CD8-positive, alpha-beta memory T cell (primary cell): ENCODE results near the gene LRRC43. TPM values are rescaled to one million over a fixed set of nuclear protein-coding genes. Genes with fewer than 3 reads are reported as not detected.
A peak's percentile ranks its signal among the peaks of the same experiment; 100 is the strongest.

Experiments
- CTCF ChIA-PET: fragments of 350-600 bp; sonication (Branson Sonifier 250); formaldehyde crosslinking; loops from one replicate; lab custom pipeline; 2021; ENCODE audit warnings: antibody characterized with exemption; lab: Charles Lee
- POLR2A ChIA-PET: fragments of 350-600 bp; sonication (Branson Sonifier 250); formaldehyde crosslinking; loops from one replicate; lab custom pipeline; 2021; ENCODE audit warnings: antibody characterized with exemption; lab: Charles Lee
- DNase-seq, 5 donors: peaks; one replicate each; pipeline versions ENCODE4 v3.0.0 to v3.0.0-alpha.2; 2020 to 2022; ENCODE audit warnings: mixed read lengths in 1 of 5
- H3K27ac ChIP-seq: one replicate; pipeline ENCODE4 v1.7.0; 2013; ENCODE audit warnings: low read depth, mild to moderate bottlenecking, low read length, moderate library complexity
- H3K27me3 ChIP-seq: 2 replicates; pipeline ENCODE4 v1.7.0; 2013; ENCODE audit warnings: low read length, mild to moderate bottlenecking; ENCODE audit not compliant: insufficient read depth, poor library complexity, severe bottlenecking
- H3K36me3 ChIP-seq: 2 replicates; pipeline ENCODE4 v1.7.0; 2013; ENCODE audit warnings: mild to moderate bottlenecking, low read length, moderate library complexity; ENCODE audit not compliant: insufficient read depth
- H3K4me1 ChIP-seq: 2 replicates; pipeline ENCODE4 v1.7.0; 2013; ENCODE audit warnings: mild to moderate bottlenecking, low read length, moderate library complexity; ENCODE audit not compliant: insufficient read depth
- H3K4me3 ChIP-seq: 2 replicates; pipeline ENCODE4 v1.7.0; 2013; ENCODE audit warnings: mild to moderate bottlenecking, low read length
- H3K9me3 ChIP-seq: 2 replicates; pipeline ENCODE4 v1.7.0; 2013; ENCODE audit warnings: mild to moderate bottlenecking, low read length
- H3K27ac Mint-ChIP-seq, 8 donors: one replicate each; pipeline ENCODE4 v1.8.0; 2020 to 2021; ENCODE audit warnings: mixed read lengths in 8 of 8, mild to moderate bottlenecking in 6 of 8, inconsistent platforms in 3 of 8, moderate library complexity in 3 of 8
- H3K27me3 Mint-ChIP-seq, 2 donors: one replicate each; pipeline ENCODE4 v1.8.0; 2020 to 2021; ENCODE audit warnings: mixed read lengths in 2 of 2, mild to moderate bottlenecking in 1 of 2, moderate library complexity in 1 of 2
- H3K36me3 Mint-ChIP-seq, 3 donors: one replicate each; pipeline ENCODE4 v1.8.0; 2020 to 2021; ENCODE audit warnings: mixed read lengths in 3 of 3, inconsistent platforms in 1 of 3, mild to moderate bottlenecking in 1 of 3
- H3K4me1 Mint-ChIP-seq, 3 donors: one replicate each; pipeline ENCODE4 v1.8.0; 2020 to 2021; ENCODE audit warnings: mixed read lengths in 3 of 3, inconsistent platforms in 1 of 3, mild to moderate bottlenecking in 1 of 3
- H3K4me3 Mint-ChIP-seq, 7 donors: one replicate each; pipeline ENCODE4 v1.8.0; 2020 to 2021; ENCODE audit warnings: mixed read lengths in 7 of 7, mild to moderate bottlenecking in 6 of 7, moderate library complexity in 4 of 7, inconsistent platforms in 2 of 7
- H3K9me3 Mint-ChIP-seq, 5 donors: one replicate each; pipeline ENCODE4 v1.8.0; 2020 to 2022; ENCODE audit warnings: mixed read lengths in 5 of 5, mild to moderate bottlenecking in 3 of 5, moderate library complexity in 2 of 5, inconsistent platforms in 1 of 5
- polyA plus RNA-seq: library from polyadenylated mRNA; unstranded; fragments of 300-500 nt; fragmentation: Illumina TruSeq; gene quantifications from one replicate; pipeline ENCODE4 v1.2.3, GENCODE V29; 2021
- total RNA-seq, 2 experiments: library from RNA; stranded (reverse); gene quantifications; one replicate each; pipeline ENCODE4 v1.2.3, GENCODE V29; 2021

LRRC43 gene
- total and polyA plus RNA-seq, 3 experiments from 2014 or later: 0.18 to 0.26 (median 0.25) TPM

DNA sequence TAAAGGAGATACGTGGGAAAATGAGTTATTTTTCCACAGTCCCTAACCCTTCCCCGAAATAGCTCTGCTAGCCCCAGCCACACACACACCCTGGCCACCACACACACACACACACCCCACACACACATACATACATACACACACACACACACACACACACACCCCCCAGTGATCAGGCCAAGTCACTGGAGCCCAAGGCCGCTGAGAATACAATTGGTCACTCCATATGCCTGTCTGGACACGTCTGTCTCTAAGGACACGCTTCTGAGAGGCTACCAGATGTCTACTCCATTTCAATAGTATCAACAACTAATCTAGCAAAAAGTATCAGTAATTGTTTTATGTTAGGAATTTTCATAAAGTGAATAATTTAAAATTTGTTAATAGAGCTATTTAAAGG lies 55.9 kb downstream of the LRRC43 start:
- no peaks in the 10 kb centered on the region for H3K9me3 Mint-ChIP-seq
- POLR2A ChIA-PET: no interaction called here
- CTCF ChIA-PET: interaction anchor here (0.7 to 3.4 kb wide), 2 partner anchors 12 to 28 kb away, joined by 3 to 9 read pairs; partner anchors contain the start of gene DIABLO
- Histone ChIP-seq H3K4me1 (peaks cover 18% of the 10 kb centered on the region), H3K9me3 (no peaks in the 10 kb centered on the region), H3K4me3 (no peak overlapping the region), H3K27ac (no peak overlapping the region), H3K27me3 (no peaks in the 10 kb centered on the region), H3K36me3 (peaks cover 43% of the 10 kb centered on the region)
- H3K27me3 Mint-ChIP-seq: no peaks in the 10 kb centered on the region
- H3K4me1 Mint-ChIP-seq: peaks cover 15 to 39% (median 37%) of the 10 kb centered on the region in 3 donors
- no peak overlapping the region for H3K4me3 Mint-ChIP-seq
- DNase-seq: no peak
- peak overlapping the region in 3 of 8 donors; percentile 46 to 58 (median 50) for H3K27ac Mint-ChIP-seq
- peaks cover 21 to 67% (median 25%) of the 10 kb centered on the region in 3 donors for H3K36me3 Mint-ChIP-seq

DNA sequence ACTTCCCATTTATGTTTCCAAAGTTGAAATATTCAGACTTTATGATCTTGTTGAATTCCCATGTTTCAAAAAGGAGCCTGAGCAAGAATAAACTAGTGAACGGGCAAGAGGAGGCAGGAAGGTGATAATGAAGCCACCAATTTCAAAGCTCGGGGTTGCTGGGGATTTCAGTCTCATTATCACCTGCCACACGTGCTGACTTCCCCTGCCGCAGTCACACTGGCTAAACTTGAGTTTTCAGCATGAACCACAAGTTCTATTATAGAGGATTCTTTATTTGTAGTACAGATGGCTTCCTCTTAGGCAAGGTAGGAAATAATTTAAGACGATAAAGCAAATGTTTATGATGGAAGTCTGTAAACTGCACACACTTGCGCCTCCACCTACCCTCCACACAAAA lies 61.0 kb downstream of the LRRC43 start:
- CTCF ChIA-PET: interaction anchor here (1.5 to 2.6 kb wide), 3 partner anchors 17 to 23 kb away, joined by 5 to 43 read pairs (median 14); partner anchors contain the start of gene DIABLO
- Mint-ChIP-seq H3K4me3 (peak overlapping the region; percentile 82 to 92 (median 88)), H3K4me1 (peaks cover 33 to 57% (median 55%) of the 10 kb centered on the region in 3 donors), H3K36me3 (peaks cover 5 to 49% (median 16%) of the 10 kb centered on the region in 3 donors), H3K9me3 (no peaks in the 10 kb centered on the region), H3K27ac (peak overlapping the region; percentile 84 to 98 (median 94)), H3K27me3 (no peaks in the 10 kb centered on the region)
- Histone ChIP-seq H3K4me1 (peaks cover 35% of the 10 kb centered on the region), H3K9me3 (no peaks in the 10 kb centered on the region), H3K4me3 (peak overlapping the region; percentile 56), H3K36me3 (peaks cover 9% of the 10 kb centered on the region), H3K27ac (peak overlapping the region; percentile 45), H3K27me3 (no peaks in the 10 kb centered on the region)
- POLR2A ChIA-PET: interaction anchor here (1.3 to 3.7 kb wide), 5 partner anchors 10 to 257 kb away, joined by 3 to 90 read pairs (median 13); partner anchors contain the start of genes DIABLO, VPS33A and ZCCHC8
- DNase-seq: peak in 2 of 5 donors; percentile 26 to 55

DNA sequence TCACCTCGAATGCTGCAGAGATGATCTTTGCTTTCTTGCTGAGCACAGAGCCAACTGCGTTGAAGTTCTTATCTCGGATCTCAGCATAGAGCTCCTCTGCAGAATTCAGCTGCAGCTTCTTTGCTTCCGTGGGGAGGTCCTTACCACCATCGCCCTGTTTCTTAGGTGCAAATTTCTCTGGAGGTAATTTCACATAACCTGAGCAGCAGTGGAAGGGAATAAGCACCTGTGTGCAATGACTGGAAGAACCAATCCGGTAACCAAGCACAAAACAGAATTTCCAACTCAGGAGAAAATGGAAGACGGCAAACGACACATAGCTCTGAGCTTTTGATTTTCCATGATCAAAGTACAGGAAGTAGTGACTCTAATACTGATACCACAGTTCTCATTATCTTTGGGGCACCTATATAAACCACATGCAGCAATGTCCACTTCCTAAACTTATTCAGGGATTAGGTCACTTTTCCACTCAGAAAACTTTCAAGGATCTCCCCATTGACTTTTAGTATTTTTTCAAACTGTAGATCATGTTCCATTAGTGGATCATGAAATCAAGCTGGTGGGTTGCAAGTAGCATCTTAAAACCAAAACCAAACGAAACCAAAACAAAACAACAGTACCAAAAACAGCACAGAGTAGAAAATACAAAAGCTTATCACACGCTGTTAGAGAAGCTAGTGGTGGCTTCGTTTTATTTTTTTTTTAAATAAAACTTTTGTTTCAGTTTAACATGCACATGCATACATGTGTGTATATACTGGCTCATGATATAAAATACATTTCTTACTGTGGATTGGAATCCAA lies 61.8 kb downstream of the LRRC43 start:
- Histone ChIP-seq H3K36me3 (peaks cover 14% of the 10 kb centered on the region), H3K9me3 (no peaks in the 10 kb centered on the region), H3K27me3 (no peaks in the 10 kb centered on the region), H3K4me3 (peak overlapping the region; percentile 56), H3K27ac (peak overlapping the region; percentile 45), H3K4me1 (peaks cover 35% of the 10 kb centered on the region)
- Mint-ChIP-seq H3K36me3 (peaks cover 4 to 52% (median 16%) of the 10 kb centered on the region in 3 donors), H3K9me3 (no peaks in the 10 kb centered on the region), H3K4me3 (peak overlapping the region; percentile 82 to 92 (median 88)), H3K27me3 (no peaks in the 10 kb centered on the region), H3K4me1 (peaks cover 33 to 52% (median 51%) of the 10 kb centered on the region in 3 donors), H3K27ac (peak overlapping the region; percentile 84 to 98 (median 94))
- ChIA-PET POLR2A (interaction anchor here (0.9 to 3.7 kb wide), 8 partner anchors 11 to 455 kb away, joined by 3 to 90 read pairs (median 6); partner anchors contain the start of genes B3GNT4, DIABLO, VPS33A and ZCCHC8), CTCF (interaction anchor here (0.7 to 2.6 kb wide), 9 partner anchors 14 to 111 kb away, joined by 3 to 43 read pairs (median 5); partner anchors contain the start of gene DIABLO)
- peak in 2 of 5 donors; percentile 5 to 64 for DNase-seq

DNA sequence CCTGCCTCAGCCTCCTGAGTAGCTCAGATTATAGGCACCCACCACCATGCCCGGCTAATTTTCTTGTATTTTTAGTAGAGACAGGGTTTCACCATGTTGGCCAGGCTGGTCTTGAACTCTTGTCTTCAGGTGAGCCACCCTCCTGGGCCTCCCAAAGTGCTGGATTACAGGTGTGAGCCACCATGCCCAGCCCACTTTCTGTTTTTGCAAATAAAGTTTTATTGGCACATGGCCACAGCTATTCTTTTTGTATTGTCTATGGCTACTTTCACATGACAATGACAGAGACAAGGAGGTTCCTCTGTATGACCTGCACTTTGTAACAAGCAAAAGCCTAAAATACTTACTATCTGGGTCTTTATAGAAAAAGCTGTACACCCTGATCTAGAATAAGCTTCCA lies 62.6 kb downstream of the LRRC43 start:
- Mint-ChIP-seq H3K9me3 (no peaks in the 10 kb centered on the region), H3K36me3 (peaks cover 2 to 52% (median 14%) of the 10 kb centered on the region in 3 donors), H3K4me3 (peak overlapping the region; percentile 82 to 92 (median 88)), H3K4me1 (peaks cover 30 to 45% (median 43%) of the 10 kb centered on the region in 3 donors), H3K27ac (peak overlapping the region; percentile 83 to 94 (median 88)), H3K27me3 (no peaks in the 10 kb centered on the region)
- Histone ChIP-seq H3K36me3 (peaks cover 21% of the 10 kb centered on the region), H3K4me1 (peaks cover 35% of the 10 kb centered on the region), H3K9me3 (no peaks in the 10 kb centered on the region), H3K4me3 (peak overlapping the region; percentile 56), H3K27me3 (no peaks in the 10 kb centered on the region), H3K27ac (peak overlapping the region; percentile 45)
- no peak for DNase-seq
- ChIA-PET POLR2A (interaction anchor here (1.0 to 3.7 kb wide), 6 partner anchors 16 to 256 kb away, joined by 3 to 90 read pairs (median 8); partner anchors contain the start of genes B3GNT4, DIABLO, VPS33A and ZCCHC8), CTCF (interaction anchor here (0.7 to 2.6 kb wide), 10 partner anchors 11 to 110 kb away, joined by 3 to 43 read pairs (median 5); partner anchors contain the start of gene DIABLO)

DNA sequence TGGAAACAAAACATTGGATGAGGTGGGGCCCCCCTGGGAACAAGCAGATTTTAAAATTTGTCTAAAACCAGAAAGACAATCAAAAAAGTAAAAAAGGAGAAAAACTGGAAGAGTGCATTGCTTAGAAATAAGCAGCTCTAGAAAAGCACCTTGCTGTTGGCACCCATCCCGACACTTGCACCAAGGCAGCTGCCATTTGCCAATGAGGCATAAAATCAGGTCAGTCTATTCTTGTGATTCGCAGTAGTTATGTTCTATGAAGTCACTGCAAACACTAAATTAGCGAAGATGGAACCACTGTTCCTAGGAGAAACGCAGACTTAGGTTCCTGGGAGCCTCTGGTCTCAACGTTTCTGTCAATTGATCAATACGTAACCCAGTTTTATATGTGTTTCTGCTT lies 67.1 kb downstream of the LRRC43 start:
- no peaks in the 10 kb centered on the region for H3K27me3 ChIP-seq
- no peak overlapping the region for H3K4me3 ChIP-seq
- Mint-ChIP-seq H3K36me3 (peaks cover 0 to 50% (median 11%) of the 10 kb centered on the region in 3 donors), H3K27ac (peak overlapping the region in 4 of 8 donors; percentile 3 to 70 (median 32)), H3K4me3 (no peak overlapping the region), H3K27me3 (no peaks in the 10 kb centered on the region), H3K9me3 (no peaks in the 10 kb centered on the region), H3K4me1 (peaks cover 14 to 25% (median 15%) of the 10 kb centered on the region in 3 donors)
- no peaks in the 10 kb centered on the region for H3K9me3 ChIP-seq
- no peak for DNase-seq
- peaks cover 10% of the 10 kb centered on the region for H3K4me1 ChIP-seq
- H3K36me3 ChIP-seq: peaks cover 22% of the 10 kb centered on the region
- no peak overlapping the region for H3K27ac ChIP-seq
- ChIA-PET CTCF (no interaction called here), POLR2A (interaction anchor here (1.0 kb wide), 1 partner anchor 23 kb away, joined by 3 read pairs; no protein-coding TSS in a partner anchor)

DNA sequence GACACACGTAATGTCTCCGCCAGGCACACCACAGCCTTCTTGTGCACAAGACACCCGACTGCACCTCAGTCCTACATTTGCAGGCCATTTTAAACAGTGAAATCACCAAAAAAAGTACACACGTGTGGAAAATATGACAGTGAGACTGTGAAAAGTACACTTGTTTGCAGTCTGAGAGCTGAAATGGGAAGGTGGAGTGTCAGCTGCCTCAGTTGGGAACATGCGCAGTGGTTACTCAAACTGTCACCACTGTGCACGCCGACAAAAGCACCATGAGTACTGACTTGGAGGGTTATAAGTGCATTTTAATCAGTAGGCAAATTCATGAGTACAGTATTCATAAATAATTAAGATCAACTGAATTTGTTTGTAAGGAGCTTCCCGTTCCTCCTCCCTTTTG lies 67.6 kb downstream of the LRRC43 start:
- H3K27me3 ChIP-seq: no peaks in the 10 kb centered on the region
- ChIA-PET CTCF (no interaction called here), POLR2A (interaction anchor here (1.0 kb wide), 1 partner anchor 24 kb away, joined by 3 read pairs; no protein-coding TSS in a partner anchor)
- no peaks in the 10 kb centered on the region for H3K9me3 ChIP-seq
- Mint-ChIP-seq H3K4me1 (peaks cover 10 to 23% (median 15%) of the 10 kb centered on the region in 3 donors), H3K9me3 (no peaks in the 10 kb centered on the region), H3K4me3 (no peak overlapping the region), H3K36me3 (peaks cover 0 to 52% (median 11%) of the 10 kb centered on the region in 3 donors), H3K27me3 (no peaks in the 10 kb centered on the region), H3K27ac (peak overlapping the region in 1 of 8 donors; percentile 8)
- peaks cover 5% of the 10 kb centered on the region for H3K4me1 ChIP-seq
- H3K4me3 ChIP-seq: no peak overlapping the region
- H3K36me3 ChIP-seq: peaks cover 22% of the 10 kb centered on the region
- DNase-seq: no peak
- H3K27ac ChIP-seq: no peak overlapping the region
